Non-pigmented ciliary epithelial cell (primary cell): ENCODE measurements around the gene PHOX2B.
"Not testable (repeated sequence)": the region's sequence is repeated elsewhere in the genome, so short reads cannot be mapped to it uniquely, and the experiment has no call there.

Experiments
- DNase-seq: peaks from one replicate; pipeline ENCODE4 v3.0.0-alpha.2; 2010; ENCODE audit warnings: low read depth

Gene PHOX2B

GRCh38 chr4:41712425-41712824, 36.1 kb downstream of the PHOX2B start:
- no peak for DNase-seq

GRCh38 chr4:41711654-41712053, 36.9 kb downstream of the PHOX2B start:
- not testable (repeated sequence) for DNase-seq

- DNase-seq, result peak; percentile 64
Observed at GRCh38 chr4:41709844-41710481, 38.6 kb downstream of the PHOX2B start.

GRCh38 chr4:41703785-41704184, 44.7 kb downstream of the PHOX2B start:
- DNase-seq, result no peak

GRCh38 chr4:41702770-41703169, 45.8 kb downstream of the PHOX2B start:
- no peak for DNase-seq

- no peak for DNase-seq
Observed at GRCh38 chr4:41701983-41702382, 46.5 kb downstream of the PHOX2B start.

GRCh38 chr4:41696763-41697162, 51.8 kb downstream of the PHOX2B start:
- DNase-seq, result no peak

GRCh38 chr4:41696131-41696530, 52.4 kb downstream of the PHOX2B start:
- DNase-seq, result no peak
